ENCODE results near the gene SLCO2A1.

DNA sequence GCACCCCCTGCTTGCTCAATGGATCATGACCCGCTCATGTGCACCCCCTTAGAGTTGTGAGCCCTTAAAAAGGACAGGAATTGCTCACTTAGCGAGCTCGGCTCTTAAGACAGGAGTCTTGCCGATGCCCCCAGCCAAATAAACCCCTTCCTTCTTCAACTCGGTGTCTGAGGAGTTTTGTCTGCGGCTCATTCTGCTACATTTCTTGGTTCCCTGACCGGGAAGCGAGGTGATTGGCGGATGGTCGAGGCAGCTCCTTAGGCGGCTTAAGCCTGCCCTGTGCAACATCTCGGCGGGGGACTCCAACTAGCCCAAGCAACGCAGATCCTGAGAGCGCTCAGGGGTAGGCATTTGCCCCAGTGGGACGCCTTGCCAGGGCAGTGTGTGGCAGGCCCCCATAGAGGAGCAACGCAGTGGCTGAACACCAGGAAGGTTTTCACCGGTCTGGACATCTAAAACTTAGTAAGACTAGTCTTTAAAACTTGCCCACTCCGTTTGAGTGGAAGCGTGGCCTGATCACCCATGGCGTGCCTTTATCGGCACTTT lies 9.5 kb downstream of the SLCO2A1 start:
- TF ChIP-seq, protein P1, sequence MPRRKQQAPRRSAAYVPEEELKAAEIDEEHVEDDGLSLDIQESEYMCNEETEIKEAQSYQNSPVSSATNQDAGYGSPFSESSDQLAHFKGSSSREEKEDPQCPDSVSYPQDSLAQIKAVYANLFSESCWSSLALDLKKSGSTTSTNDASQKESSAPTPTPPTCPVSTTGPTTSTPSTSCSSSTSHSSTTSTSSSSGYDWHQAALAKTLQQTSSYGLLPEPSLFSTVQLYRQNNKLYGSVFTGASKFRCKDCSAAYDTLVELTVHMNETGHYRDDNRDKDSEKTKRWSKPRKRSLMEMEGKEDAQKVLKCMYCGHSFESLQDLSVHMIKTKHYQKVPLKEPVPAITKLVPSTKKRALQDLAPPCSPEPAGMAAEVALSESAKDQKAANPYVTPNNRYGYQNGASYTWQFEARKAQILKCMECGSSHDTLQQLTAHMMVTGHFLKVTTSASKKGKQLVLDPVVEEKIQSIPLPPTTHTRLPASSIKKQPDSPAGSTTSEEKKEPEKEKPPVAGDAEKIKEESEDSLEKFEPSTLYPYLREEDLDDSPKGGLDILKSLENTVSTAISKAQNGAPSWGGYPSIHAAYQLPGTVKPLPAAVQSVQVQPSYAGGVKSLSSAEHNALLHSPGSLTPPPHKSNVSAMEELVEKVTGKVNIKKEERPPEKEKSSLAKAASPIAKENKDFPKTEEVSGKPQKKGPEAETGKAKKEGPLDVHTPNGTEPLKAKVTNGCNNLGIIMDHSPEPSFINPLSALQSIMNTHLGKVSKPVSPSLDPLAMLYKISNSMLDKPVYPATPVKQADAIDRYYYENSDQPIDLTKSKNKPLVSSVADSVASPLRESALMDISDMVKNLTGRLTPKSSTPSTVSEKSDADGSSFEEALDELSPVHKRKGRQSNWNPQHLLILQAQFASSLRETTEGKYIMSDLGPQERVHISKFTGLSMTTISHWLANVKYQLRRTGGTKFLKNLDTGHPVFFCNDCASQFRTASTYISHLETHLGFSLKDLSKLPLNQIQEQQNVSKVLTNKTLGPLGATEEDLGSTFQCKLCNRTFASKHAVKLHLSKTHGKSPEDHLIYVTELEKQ (tag by site-specific recombination; IDR thresholded peaks at IDR 0.05; ENCODE audit: borderline replicate concordance), result no peak
- TF ChIP-seq, protein P2, sequence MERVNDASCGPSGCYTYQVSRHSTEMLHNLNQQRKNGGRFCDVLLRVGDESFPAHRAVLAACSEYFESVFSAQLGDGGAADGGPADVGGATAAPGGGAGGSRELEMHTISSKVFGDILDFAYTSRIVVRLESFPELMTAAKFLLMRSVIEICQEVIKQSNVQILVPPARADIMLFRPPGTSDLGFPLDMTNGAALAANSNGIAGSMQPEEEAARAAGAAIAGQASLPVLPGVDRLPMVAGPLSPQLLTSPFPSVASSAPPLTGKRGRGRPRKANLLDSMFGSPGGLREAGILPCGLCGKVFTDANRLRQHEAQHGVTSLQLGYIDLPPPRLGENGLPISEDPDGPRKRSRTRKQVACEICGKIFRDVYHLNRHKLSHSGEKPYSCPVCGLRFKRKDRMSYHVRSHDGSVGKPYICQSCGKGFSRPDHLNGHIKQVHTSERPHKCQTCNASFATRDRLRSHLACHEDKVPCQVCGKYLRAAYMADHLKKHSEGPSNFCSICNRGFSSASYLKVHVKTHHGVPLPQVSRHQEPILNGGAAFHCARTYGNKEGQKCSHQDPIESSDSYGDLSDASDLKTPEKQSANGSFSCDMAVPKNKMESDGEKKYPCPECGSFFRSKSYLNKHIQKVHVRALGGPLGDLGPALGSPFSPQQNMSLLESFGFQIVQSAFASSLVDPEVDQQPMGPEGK (tag by site-specific recombination; IDR thresholded peaks at IDR 0.05), result no peak
- no peak for TF ChIP-seq ZNF837 (tag by site-specific recombination; IDR thresholded peaks at IDR 0.05)
